A673 (cell line): Measurements from ENCODE around the gene PPP2R5C. TPM values are rescaled to one million over a fixed set of nuclear protein-coding genes. Genes with fewer than 3 reads are reported as not detected.
A peak's percentile ranks its signal among the peaks of the same experiment; 100 is the strongest.

Experiments used
- BruUV-seq: library from RNA; stranded (reverse); fragments of 400-500 nt; replicated peaks from 2 replicates; lab custom pipeline; 2021; lab: Mats Ljungman, UMichigan
- CTCF ChIA-PET: fragments of 300-600 bp; sonication (Branson Sonifier 250); formaldehyde crosslinking; loops from one replicate; lab custom pipeline; 2022; ENCODE audit warnings: antibody characterized with exemption; lab: Charles Lee
- POLR2A ChIA-PET: fragments of 300-600 bp; sonication (Branson Sonifier 250); formaldehyde crosslinking; loops from one replicate; lab custom pipeline; 2022; ENCODE audit warnings: antibody characterized with exemption; ENCODE audit not compliant: low non-redundant PET; lab: Charles Lee
- DNase-seq: peaks from one replicate; pipeline ENCODE4 v3.0.0-alpha.2; 2015; ENCODE audit warnings: low spot score
- H3K27ac ChIP-seq: fragments of 200-600 bp; sonication (generic); 2 replicates; pipeline ENCODE4 v1.5.1; 2016; ENCODE audit warnings: mixed run types, low read depth, mild to moderate bottlenecking, mixed read lengths, antibody characterized with exemption, low read length; ENCODE audit not compliant: poor library complexity, severe bottlenecking
- H3K27me3 ChIP-seq: fragments of 200-600 bp; sonication (generic); replicated peaks from 2 replicates; pipeline ENCODE4 v1.6.1; 2017; ENCODE audit warnings: mixed run types, low read depth, mild to moderate bottlenecking, mixed read lengths, antibody characterized with exemption, low read length; ENCODE audit not compliant: insufficient read depth, poor library complexity
- H3K36me3 ChIP-seq: fragments of 200-600 bp; sonication (generic); 2 replicates; pipeline ENCODE4 v1.6.1; 2016; ENCODE audit warnings: mixed run types, mild to moderate bottlenecking, mixed read lengths, antibody characterized with exemption, low read length; ENCODE audit not compliant: insufficient read depth, poor library complexity, severe bottlenecking
- H3K4me1 ChIP-seq: fragments of 200-600 bp; sonication (generic); 2 replicates; pipeline ENCODE4 v1.6.1; 2017; ENCODE audit warnings: mixed run types, mild to moderate bottlenecking, mixed read lengths, antibody characterized with exemption, low read length; ENCODE audit not compliant: insufficient read depth, poor library complexity, severe bottlenecking
- H3K4me3 ChIP-seq: fragments of 200-600 bp; sonication (generic); 2 replicates; pipeline ENCODE4 v1.5.1; 2016; ENCODE audit warnings: low read depth, mixed run types, mild to moderate bottlenecking, mixed read lengths, low read length; ENCODE audit not compliant: poor library complexity, severe bottlenecking
- H3K9me3 ChIP-seq: fragments of 200-600 bp; sonication (generic); 2 replicates; pipeline ENCODE4 v1.6.1; 2016; ENCODE audit warnings: mixed run types, low read depth, mild to moderate bottlenecking, mixed read lengths, antibody characterized with exemption, low read length; ENCODE audit not compliant: poor library complexity, severe bottlenecking
- CTCF ChIP-seq: fragments of 300-800, 200-600 bp; sonication (generic); conservative IDR thresholded peaks from 2 replicates; pipeline ENCODE4 v1.5.1; 2017; ENCODE audit warnings: low read depth, mild to moderate bottlenecking, antibody characterized with exemption, low read length, moderate library complexity, mixed read lengths
- EZH2 ChIP-seq: fragments of 200-600 bp; sonication (generic); IDR thresholded peaks from 2 replicates; pipeline ENCODE4 v1.6.1; 2017; ENCODE audit warnings: borderline replicate concordance, low read depth, mild to moderate bottlenecking, mixed read lengths, antibody characterized with exemption, low read length; ENCODE audit not compliant: poor library complexity, severe bottlenecking
- intact Hi-C: fragments of 100-400 bp; cut with micrococcal nuclease; formaldehyde crosslinking; loops from one replicate; pipeline ENCODE4 v1.10.0; 2022; ENCODE audit not compliant: unreplicated experiment
- total RNA-seq: library from RNA; stranded (reverse); gene quantifications from 2 replicates; pipeline ENCODE4 v1.2.3, GENCODE V29; 2021

PPP2R5C gene
- total RNA-seq, 1 experiment from 2014 or later = 113 TPM

GRCh38 chr14:101757839-101758211 is 3.7 kb upstream of the PPP2R5C start:
- Histone ChIP-seq H3K36me3 (no peaks in the 10 kb centered on the region), H3K27me3 (peaks cover 6% of the 10 kb centered on the region), H3K9me3 (no peaks in the 10 kb centered on the region), H3K27ac (no peak overlapping the region), H3K4me3 (no peak overlapping the region), H3K4me1 (no peaks in the 10 kb centered on the region)
- ChIA-PET POLR2A (no interaction called here), CTCF (no interaction called here)
- DNase-seq = no peak
- intact Hi-C loops = no loop called here
- no peak for TF ChIP-seq CTCF
- TF ChIP-seq EZH2 = no peak
- no TSS peak for BruUV-seq

- Histone ChIP-seq H3K4me3 (no peak overlapping the region), H3K36me3 (no peaks in the 10 kb centered on the region), H3K27me3 (peaks cover 6% of the 10 kb centered on the region), H3K4me1 (no peaks in the 10 kb centered on the region), H3K27ac (no peak overlapping the region), H3K9me3 (no peaks in the 10 kb centered on the region)
- no peak for DNase-seq
- POLR2A ChIA-PET = no interaction called here
- TF ChIP-seq CTCF (no peak), EZH2 (no peak)
- CTCF ChIA-PET = no interaction called here
- intact Hi-C loops = no loop called here
- BruUV-seq = no TSS peak
These were observed 2.5 kb upstream of the PPP2R5C start for GRCh38 chr14:101758913-101759593.

- Histone ChIP-seq H3K27me3 (peaks cover 6% of the 10 kb centered on the region), H3K4me3 (peak overlapping the region; percentile 94), H3K27ac (no peak overlapping the region), H3K36me3 (no peaks in the 10 kb centered on the region), H3K9me3 (no peaks in the 10 kb centered on the region), H3K4me1 (no peaks in the 10 kb centered on the region)
- CTCF ChIA-PET = interaction anchor here (0.6 to 1.4 kb wide), 4 partner anchors 11 to 672 kb away, joined by 3 to 8 read pairs (median 5); no protein-coding TSS in a partner anchor
- POLR2A ChIA-PET = interaction anchor here (0.6 to 0.8 kb wide), 3 partner anchors 23 to 785 kb away, joined by 3 read pairs; no protein-coding TSS in a partner anchor
- TF ChIP-seq EZH2 = no peak
- no peak for TF ChIP-seq CTCF
- no TSS peak for BruUV-seq
- peak; percentile 97 for DNase-seq
- intact Hi-C loops = loop anchor here (5.0 kb wide), 2 partner anchors 187 to 327 kb away; partner anchors contain the start of gene HSP90AA1
These were observed 1.1 kb upstream of the PPP2R5C start for GRCh38 chr14:101760138-101761011.
